Stimulated activated naive CD8-positive, alpha-beta T cell treated with anti-CD3 and anti-CD28 coated beads, Interleukin-15, Interleukin-2, amounts not matched to agents 100 U/mL and 50 U/mL, for 24 hours (primary cell): ENCODE data around the gene EFCAB6.

Source experiments
- ATAC-seq: fragments of 150-1000 bp; cut with Tn5 transposase; one replicate; pipeline ENCODE4 v1.10.0; 2021
- DNase-seq: peaks from one replicate; pipeline ENCODE4 v3.0.0; 2021

Gene EFCAB6

GRCh38 chr22:43570531-43571165 is 241.5 kb downstream of the EFCAB6 start:
- ATAC-seq (no peak), DNase-seq (no peak)

DNA sequence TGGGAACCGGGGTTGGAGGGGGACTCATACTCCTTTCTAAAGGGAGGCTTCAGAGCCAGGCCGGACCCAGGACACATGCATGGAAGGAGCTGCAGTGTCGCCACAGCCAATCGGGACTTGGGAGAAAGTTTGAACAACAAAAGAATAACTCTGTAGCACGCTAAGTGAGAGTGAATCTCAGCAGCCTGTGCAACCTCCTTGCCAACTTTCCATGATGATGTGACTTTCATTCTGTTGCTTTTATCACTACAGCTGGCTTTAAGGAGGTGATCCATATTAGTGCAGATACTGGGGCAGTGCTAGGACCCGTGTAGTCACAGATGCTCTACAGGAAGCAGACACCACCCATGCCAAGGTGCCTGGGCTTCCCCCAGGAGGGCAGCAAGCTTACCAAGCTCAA is 243.0 kb downstream of the EFCAB6 start:
- no peak for DNase-seq
- no peak for ATAC-seq

- ATAC-seq, result no peak
- DNase-seq, result no peak
Measured at GRCh38 chr22:43567691-43568324, 244.3 kb downstream of the EFCAB6 start.

DNA sequence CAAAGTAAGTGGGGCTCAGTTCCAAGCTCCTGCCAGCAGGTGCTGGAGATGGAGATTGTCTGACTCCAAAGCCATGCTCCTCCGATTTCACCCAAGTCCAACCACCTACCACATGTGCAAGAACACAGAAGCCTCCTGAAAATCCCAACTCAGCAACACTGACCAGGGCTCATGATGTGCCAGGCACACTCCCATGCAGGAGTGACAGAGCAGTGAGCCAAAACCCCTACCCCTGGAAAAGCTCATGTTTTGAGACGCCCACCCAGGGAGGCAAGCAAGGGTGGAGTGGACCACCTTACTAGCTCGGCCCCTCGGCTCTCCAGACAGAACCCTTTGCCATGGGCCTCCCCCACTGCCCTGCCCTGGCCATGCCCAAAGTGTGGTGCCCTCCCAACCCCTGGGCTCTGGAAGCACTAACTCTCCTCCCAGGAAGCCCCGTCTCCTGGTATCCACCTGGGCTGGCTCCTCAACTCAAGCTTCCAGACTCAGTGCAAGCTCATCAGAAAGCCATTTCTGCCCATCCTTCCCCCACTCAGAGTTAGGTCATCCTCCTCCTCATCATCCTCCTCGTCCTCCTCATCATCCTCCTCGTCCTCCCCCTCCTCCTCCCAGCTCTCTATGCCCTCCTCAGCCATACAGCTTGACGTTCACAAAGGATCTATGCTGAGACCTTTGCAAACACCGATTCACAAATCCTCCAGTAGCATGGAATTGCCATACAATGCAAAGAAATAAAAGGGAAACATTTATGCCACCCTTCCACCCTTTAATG is 245.4 kb downstream of the EFCAB6 start:
- no peak for ATAC-seq
- DNase-seq, result no peak

- DNase-seq (no peak), ATAC-seq (no peak)
Measured at GRCh38 chr22:43566021-43566420, 246.1 kb downstream of the EFCAB6 start.

DNA sequence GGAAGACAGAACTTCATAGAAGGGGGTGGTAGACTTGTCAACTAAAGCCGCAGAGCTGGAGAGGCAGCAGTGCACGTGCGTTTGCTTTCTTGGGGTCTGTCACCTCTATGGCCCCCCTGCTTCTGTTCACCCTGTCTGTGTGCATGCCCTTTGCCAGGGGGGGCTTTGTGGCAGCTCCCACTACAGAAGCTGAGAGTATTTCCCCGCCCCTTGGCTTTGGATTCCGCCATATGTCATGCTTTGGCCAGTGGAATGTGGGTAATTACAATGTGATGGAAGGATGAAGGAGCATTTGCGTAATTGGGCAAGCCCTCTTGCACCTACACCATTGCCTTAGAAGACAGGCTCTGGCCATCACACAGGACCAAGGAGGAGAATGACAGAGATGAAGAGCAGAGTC is 247.2 kb downstream of the EFCAB6 start:
- ATAC-seq, result no peak
- DNase-seq, result no peak

GRCh38 chr22:43563571-43563970 is 248.5 kb downstream of the EFCAB6 start:
- DNase-seq (no peak), ATAC-seq (no peak)

DNA sequence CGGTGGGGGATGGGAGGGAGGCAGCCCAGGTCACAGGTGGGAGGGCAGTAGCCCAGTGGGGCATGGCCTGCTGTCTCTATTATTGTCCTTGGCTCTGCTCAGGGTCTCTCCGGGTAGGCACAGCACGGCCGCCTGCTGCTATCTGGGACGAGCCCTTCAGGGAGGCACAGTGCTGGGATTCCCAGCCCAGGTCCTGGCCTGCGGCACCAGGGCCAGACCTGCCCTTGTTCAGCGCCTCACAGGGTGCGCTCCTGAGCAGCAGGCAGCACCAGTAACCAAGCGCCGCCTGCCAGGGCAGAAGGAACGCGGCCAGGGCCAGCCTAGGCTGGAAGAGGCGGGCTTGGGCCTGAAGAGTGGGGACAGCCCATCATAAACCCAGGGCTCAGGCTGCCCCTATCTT is 249.3 kb downstream of the EFCAB6 start:
- no peak for ATAC-seq
- DNase-seq, result no peak

DNA sequence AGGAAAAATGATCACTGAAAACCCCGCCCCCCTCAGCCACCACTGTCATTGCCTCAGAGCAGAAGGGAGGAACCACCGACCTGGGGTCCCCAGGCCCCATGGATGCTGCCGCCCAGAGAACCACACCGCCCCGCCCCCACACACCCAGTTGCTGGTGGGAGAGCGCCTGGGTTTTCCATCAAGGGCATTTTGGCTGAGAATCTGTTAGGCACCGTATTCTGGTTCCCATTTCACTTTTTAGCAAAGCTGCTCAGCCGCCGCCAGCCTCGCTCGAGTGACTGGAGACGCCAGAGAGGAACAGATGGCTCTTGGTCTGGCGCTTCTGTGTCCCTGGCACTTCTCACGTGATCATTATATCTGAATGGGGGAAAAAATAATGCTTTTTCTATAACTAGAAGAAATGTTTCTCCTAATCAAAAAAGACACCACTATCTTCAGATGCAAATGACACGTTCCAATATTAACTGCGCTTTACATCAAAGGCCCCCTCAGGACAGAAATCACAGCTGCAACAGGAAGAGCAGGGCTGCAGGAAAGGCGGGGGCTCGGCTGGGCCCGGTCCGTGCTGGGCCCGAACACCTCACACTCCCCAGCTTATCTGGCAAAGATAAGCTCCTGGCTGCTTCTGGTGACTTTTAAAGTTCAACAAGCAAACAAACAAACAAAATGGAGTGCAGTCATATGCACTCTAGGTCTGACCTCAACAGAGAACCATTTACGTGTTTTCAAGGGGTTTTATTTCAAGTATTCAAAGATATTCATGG is 250.5 kb downstream of the EFCAB6 start:
- no peak for DNase-seq
- ATAC-seq, result no peak

GRCh38 chr22:43560651-43561050 is 251.5 kb downstream of the EFCAB6 start:
- ATAC-seq, result no peak
- no peak for DNase-seq

- DNase-seq (no peak), ATAC-seq (no peak)
Measured at GRCh38 chr22:43555561-43556515, 256.3 kb downstream of the EFCAB6 start.

GRCh38 chr22:43554694-43555365 is 257.3 kb downstream of the EFCAB6 start:
- ATAC-seq, result no peak
- DNase-seq, result no peak

GRCh38 chr22:43554259-43554636 is 257.9 kb downstream of the EFCAB6 start:
- DNase-seq (no peak), ATAC-seq (no peak)

DNA sequence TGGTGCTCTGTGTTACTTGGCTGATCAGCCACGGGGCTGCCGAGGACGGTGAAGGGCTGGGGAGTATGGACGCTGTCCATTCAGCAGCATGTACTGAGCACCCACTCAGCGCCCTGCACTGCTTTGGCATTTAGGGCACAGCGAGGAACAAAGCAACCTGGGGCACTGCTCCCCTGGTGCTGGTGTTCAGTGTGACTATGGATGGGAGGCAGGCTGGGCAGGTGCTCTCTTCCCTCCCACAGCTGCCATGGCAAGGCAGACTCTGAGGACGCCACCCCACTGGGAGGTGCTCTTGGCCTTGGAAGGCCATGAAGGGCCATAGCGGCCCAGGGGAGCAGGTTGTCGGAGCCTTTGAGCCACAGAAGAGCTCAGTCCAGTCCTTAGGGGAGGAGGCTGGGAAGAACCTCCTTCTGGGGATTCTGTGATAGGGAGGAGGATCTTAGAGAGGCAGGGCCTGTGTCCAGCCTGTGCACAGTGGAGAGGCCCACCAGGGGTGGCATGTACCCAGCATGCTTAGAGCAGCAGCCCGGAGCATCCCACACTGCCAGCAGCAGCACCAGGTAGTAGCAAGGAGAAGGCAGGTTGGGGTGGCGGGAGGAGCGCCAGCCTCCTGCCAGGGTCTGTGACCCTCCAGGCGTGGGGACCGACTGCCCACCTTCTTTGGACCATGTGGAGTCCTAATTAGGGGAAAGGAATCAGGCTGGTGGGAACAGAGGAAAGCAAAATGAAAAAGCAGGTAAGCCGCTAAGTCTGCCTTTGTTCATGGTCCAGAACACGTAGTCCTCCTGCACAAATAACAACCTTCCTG is 258.4 kb downstream of the EFCAB6 start:
- DNase-seq, result no peak
- peak; percentile 36 for ATAC-seq

DNA sequence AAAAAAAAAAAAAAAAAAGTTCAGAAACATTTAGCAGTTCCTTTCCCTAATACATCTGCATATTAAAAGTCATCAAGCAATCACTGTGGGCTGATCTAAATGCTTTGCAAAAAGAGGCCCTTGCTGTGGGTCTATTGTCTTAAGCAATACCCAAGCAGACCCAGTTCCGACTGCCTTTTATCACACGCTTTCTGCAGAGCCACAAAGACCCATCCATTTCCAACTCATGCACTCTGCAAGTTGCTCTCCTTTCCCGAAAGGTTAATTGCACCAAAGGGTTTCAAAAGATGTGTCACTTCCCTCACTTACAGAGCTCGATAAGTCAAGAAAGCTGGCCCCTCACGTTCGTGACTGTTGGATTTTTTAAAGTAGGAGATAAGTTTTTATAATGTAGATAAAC is 261.4 kb downstream of the EFCAB6 start:
- DNase-seq (no peak), ATAC-seq (no peak)

GRCh38 chr22:43550024-43550620 is 262.0 kb downstream of the EFCAB6 start:
- no peak for DNase-seq

GRCh38 chr22:43546186-43546585 is 265.9 kb downstream of the EFCAB6 start:
- ATAC-seq (no peak), DNase-seq (no peak)

More at GRCh38 chr22:43550024-43550620, 262.0 kb downstream of the EFCAB6 start:
- ATAC-seq, result no peak

DNA sequence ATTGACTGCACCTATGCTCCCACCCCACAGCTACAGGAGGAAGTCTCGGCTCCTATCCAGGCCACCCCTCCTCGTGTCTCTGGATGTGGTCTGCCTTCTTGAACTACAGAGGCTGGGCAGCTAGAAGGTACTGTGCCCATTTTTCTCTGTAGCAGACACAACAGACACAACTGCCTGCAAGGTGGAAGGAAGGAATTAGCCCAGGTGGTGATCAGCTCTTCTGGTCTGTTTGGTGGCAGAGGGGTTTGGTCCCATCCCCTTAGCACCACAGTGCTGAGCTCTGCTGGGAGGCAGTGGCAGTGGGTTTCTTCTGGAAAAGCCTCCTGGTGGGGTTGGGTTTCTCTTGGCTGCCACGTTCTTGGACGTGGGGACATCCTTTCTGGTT is 267.8 kb downstream of the EFCAB6 start:
- ATAC-seq (no peak), DNase-seq (no peak)

- no peak for ATAC-seq
Measured at GRCh38 chr22:43543522-43544288, 268.4 kb downstream of the EFCAB6 start.

More at GRCh38 chr22:43543522-43544288, 268.4 kb downstream of the EFCAB6 start:
- DNase-seq, result no peak
